Prostate gland (tissue), 2 donors: ENCODE data around the gene ZNF423. TPM values are rescaled to one million over a fixed set of nuclear protein-coding genes. Genes with fewer than 3 reads are reported as not detected.

Experiments
- DNase-seq: peaks from one replicate; pipeline ENCODE4 v3.0.0-alpha.2; 2019; ENCODE audit warnings: low spot score
- H3K27ac ChIP-seq, 2 donors: fragments of 200-600 bp; sonication (generic); 2 replicates each; pipeline ENCODE4 v1.5.1; 2017 to 2019
- H3K27me3 ChIP-seq: fragments of 200-600 bp; sonication (generic); replicated peaks from 2 replicates; pipeline ENCODE4 v1.5.1; 2019; ENCODE audit not compliant: insufficient read depth
- H3K36me3 ChIP-seq, 2 donors: fragments of 200-600 bp; sonication (generic); 1 replicate in 1 of 2; 2 replicates in 1 of 2; pipeline versions ENCODE4 v1.5.1 to v1.8.1; 2017 to 2019
- H3K4me1 ChIP-seq: fragments of 200-600 bp; sonication (generic); replicated peaks from 2 replicates; pipeline ENCODE4 v1.5.1; 2019
- H3K4me3 ChIP-seq, 2 donors: fragments of 200-600 bp; sonication (generic); 2 replicates each; pipeline ENCODE4 v1.5.1; 2017 to 2019
- H3K9me3 ChIP-seq: fragments of 200-600 bp; sonication (generic); 2 replicates; pipeline ENCODE4 v1.5.1; 2017
- POLR2A ChIP-seq: fragments of 450-650 bp; IDR thresholded peaks from one replicate; pipeline ENCODE4 v1.6.1; 2016; ENCODE audit warnings: antibody characterized with exemption, mild to moderate bottlenecking
- POLR2AphosphoS5 ChIP-seq: sonication (generic); formaldehyde crosslinking; IDR thresholded peaks from one replicate; pipeline ENCODE4 v1.6.1; 2017; ENCODE audit warnings: antibody characterized with exemption
- WGBS: methylation state at CpG from one replicate; pipeline ENCODE4 v1.1.5; 2018; 5-methylcytosine and 5-hydroxymethylcytosine counted together
- intact Hi-C: fragments of 100-400 bp; cut with DNase I; formaldehyde crosslinking; loops from one replicate; pipeline ENCODE4 v1.14.2; 2022
- total RNA-seq, 2 donors: library from RNA; depleted of rRNA; stranded (reverse); fragments of >200 nt; gene quantifications; one replicate each; pipeline ENCODE4 v1.1.0, GENCODE V29; 2016
- TF ChIP-seq, protein P1 (sequence below), 4 experiments: fragments of 200-600 bp in 2 of 4; fragments of 450-650 bp in 2 of 4; sonication (generic) in 2 of 4; IDR thresholded peaks; 1 replicate in 3 of 4; 2 replicates in 1 of 4; pipeline ENCODE4 v1.5.1; 2016 to 2019; ENCODE audit warnings: antibody characterized with exemption in 4 of 4, mild to moderate bottlenecking in 2 of 4, moderate library complexity in 2 of 4

Gene ZNF423
- total RNA-seq, 2 donors from 2014 or later: 6.1 to 22.7 TPM

DNA sequence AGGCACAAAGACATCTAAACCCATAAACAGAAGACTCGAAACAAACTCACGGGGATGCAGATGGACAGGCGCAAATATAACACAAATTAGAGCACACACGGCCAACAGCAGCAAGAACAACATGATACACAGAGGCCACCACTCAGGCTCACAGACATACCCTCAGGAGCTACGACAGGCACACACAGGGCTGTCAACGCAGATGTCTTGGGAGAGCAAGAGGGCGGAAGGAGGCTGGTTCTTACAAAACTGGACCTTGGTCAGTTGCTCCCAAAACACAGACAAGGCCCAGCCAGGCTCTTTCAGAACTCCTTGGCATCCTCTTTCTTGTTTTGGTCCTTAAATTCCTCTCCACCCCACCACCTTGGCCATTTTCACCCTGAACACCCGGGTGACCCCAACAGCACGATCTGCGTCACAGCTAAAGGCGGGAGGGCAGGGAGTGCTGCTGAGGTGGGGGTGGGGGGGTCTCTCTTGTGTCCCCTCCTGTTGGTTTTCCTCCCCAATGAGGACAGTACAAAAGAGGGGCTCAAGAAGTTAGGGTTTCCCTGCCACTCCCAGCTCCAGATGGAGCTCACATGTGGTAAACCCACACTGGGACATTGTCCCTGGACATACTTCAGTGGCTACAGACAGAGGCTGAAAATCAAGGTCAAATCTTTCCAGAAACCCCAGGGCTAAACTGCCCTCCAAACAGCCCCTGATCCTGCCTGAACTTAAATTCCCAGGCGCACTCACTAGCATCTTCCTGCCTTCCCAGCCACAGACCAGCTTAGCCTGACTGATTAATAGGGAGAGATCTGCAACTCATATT lies 261.0 kb downstream of the ZNF423 start:
- no peaks in the 10 kb centered on the region for H3K4me1 ChIP-seq
- DNase-seq: no peak
- intact Hi-C loops: loop anchor here (5.0 kb wide), 2 partner anchors 103 to 188 kb away; no protein-coding TSS in a partner anchor
- 90% methylated on average over 12 of the region's 12 CpGs for WGBS
- no peak overlapping the region for H3K27ac ChIP-seq
- H3K9me3 ChIP-seq: no peaks in the 10 kb centered on the region
- no peaks in the 10 kb centered on the region for H3K27me3 ChIP-seq
- no peaks in the 10 kb centered on the region for H3K36me3 ChIP-seq
- H3K4me3 ChIP-seq: no peak overlapping the region
- TF ChIP-seq POLR2AphosphoS5 (no peak), POLR2A (no peak)
- TF ChIP-seq, protein P1, sequence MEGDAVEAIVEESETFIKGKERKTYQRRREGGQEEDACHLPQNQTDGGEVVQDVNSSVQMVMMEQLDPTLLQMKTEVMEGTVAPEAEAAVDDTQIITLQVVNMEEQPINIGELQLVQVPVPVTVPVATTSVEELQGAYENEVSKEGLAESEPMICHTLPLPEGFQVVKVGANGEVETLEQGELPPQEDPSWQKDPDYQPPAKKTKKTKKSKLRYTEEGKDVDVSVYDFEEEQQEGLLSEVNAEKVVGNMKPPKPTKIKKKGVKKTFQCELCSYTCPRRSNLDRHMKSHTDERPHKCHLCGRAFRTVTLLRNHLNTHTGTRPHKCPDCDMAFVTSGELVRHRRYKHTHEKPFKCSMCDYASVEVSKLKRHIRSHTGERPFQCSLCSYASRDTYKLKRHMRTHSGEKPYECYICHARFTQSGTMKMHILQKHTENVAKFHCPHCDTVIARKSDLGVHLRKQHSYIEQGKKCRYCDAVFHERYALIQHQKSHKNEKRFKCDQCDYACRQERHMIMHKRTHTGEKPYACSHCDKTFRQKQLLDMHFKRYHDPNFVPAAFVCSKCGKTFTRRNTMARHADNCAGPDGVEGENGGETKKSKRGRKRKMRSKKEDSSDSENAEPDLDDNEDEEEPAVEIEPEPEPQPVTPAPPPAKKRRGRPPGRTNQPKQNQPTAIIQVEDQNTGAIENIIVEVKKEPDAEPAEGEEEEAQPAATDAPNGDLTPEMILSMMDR (IDR thresholded peaks at IDR 0.05): no peak

DNA sequence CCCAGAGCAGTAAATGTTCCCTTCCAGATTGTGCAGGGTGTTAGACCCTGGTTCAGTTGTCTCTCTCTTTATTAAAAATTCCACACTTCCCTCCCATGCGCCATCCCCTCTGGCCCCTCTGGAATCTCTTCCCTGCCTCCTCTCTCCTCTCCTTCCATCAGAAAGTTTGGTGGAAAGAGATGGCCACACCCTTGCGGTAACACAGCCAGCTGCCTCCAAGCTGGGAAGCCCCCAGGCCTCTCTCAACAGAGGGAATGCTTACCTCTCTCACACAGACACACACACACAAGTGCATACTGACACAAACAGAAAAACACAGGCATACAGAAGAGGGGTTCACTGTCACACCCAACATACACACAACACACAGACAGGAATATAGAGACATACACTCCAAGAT lies 261.8 kb downstream of the ZNF423 start:
- H3K9me3 ChIP-seq: no peaks in the 10 kb centered on the region
- H3K4me3 ChIP-seq: no peak overlapping the region
- no peak for DNase-seq
- no peak overlapping the region for H3K27ac ChIP-seq
- H3K27me3 ChIP-seq: no peaks in the 10 kb centered on the region
- TF ChIP-seq POLR2A: no peak
- TF ChIP-seq, protein P1 (IDR thresholded peaks at IDR 0.05): no peak
- no peak for TF ChIP-seq POLR2AphosphoS5
- intact Hi-C loops: loop anchor here (5.0 kb wide), 2 partner anchors 102 to 187 kb away; no protein-coding TSS in a partner anchor
- H3K4me1 ChIP-seq: no peaks in the 10 kb centered on the region
- WGBS: 63% methylated on average over 2 of the region's 2 CpGs
- H3K36me3 ChIP-seq: no peaks in the 10 kb centered on the region

DNA sequence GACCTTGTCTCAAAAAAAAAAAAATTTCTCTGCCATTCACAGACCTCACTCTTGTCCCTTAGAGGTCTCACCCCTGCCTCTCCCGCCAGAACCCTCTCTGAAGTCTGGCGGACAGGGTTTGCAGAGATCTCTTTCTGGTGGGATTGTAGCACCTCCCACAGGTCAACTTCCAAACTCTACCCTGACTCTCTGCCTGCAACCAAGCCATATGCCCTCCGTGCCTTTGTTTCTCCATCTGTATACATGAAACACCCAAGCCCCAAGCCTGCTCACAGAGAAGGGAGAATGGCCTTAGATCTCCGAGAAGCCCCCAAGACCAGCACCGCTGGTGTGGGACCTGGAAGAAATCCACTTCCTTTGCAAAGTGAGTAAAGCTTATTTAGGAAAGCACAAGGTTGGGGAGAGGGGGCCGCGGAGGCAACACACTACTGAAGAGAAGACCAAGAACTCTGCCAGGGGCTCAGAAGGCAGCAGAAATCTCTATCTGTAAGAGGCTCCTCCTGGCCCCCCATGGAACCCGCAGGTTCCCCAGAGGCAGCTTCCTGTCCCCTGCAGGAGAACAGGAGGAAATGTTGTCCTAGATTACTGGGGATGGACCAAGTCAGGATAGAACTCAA lies 262.4 kb downstream of the ZNF423 start:
- intact Hi-C loops: loop anchor here (5.0 kb wide), 2 partner anchors 101 to 186 kb away; no protein-coding TSS in a partner anchor
- no peak for DNase-seq
- no peaks in the 10 kb centered on the region for H3K36me3 ChIP-seq
- TF ChIP-seq POLR2A (no peak), POLR2AphosphoS5 (no peak)
- TF ChIP-seq, protein P1 (IDR thresholded peaks at IDR 0.05): no peak
- no peaks in the 10 kb centered on the region for H3K9me3 ChIP-seq
- no peak overlapping the region for H3K4me3 ChIP-seq
- H3K4me1 ChIP-seq: no peaks in the 10 kb centered on the region
- no peaks in the 10 kb centered on the region for H3K27me3 ChIP-seq
- no peak overlapping the region for H3K27ac ChIP-seq
- 89% methylated on average over 8 of the region's 8 CpGs for WGBS

DNA sequence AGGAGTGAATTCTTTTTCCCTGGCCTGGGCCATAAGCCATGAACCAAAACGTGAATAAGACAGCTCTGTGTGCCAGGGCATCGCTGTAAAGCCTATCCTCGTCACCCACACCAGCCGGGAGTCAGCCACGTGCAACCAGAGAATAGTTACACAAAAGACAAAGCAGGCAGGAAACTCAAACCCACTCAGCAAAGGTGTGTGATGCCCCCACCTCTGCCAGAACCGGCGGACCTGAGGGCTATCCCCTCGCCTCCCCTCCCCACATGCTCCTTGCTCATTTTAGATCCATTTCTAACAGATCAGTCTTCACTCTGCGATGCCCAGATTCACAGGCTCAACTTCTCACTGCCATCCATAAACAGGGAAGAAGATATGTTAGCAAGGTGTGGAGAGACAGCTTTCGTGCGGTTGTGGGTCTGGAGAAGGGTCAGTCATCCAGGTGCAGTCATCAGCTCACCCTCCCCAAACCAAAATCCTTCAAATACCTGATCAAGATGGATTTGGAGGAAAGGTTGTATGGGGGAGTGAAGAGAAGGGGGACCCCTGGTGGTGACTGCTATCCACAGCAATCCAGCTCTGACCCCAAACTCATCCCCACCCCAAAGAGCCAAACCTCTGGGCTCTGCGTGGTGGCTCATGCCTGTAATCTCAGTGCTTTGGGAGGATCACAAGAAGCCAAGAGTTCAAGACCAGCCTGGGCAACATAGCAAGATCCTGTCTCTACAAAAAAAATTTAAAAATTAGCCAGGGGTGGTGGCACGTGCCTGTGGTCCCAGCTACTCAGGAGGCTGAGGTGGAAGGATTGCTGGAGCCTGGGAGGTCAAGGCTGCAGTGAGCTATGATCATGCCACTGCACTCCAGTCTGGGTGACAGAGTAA lies 263.1 kb downstream of the ZNF423 start:
- no peaks in the 10 kb centered on the region for H3K36me3 ChIP-seq
- intact Hi-C loops: loop anchor here (5.0 kb wide), 2 partner anchors 100 to 185 kb away; no protein-coding TSS in a partner anchor
- TF ChIP-seq POLR2AphosphoS5 (no peak), POLR2A (no peak)
- TF ChIP-seq, protein P1 (IDR thresholded peaks at IDR 0.05): peak in 3 of 4 experiments; percentile 58 to 61 (median 59)
- no peaks in the 10 kb centered on the region for H3K9me3 ChIP-seq
- DNase-seq: no peak
- whole genome bisulfite sequencing: 54% methylated on average over 13 of the region's 13 CpGs
- H3K27me3 ChIP-seq: no peaks in the 10 kb centered on the region
- no peak overlapping the region for H3K4me3 ChIP-seq
- no peaks in the 10 kb centered on the region for H3K4me1 ChIP-seq
- no peak overlapping the region for H3K27ac ChIP-seq
